Thoracic aorta (tissue), 2 donors: Measurements from ENCODE around the gene TUBE1. TPM values are rescaled to one million over a fixed set of nuclear protein-coding genes. Genes with fewer than 3 reads are reported as not detected.

ENCODE experiments used
- ATAC-seq: fragments of 150-250 bp; one replicate; pipeline ENCODE4 v1.8.0; 2017; ENCODE audit warnings: low read depth; ENCODE audit not compliant: insufficient number of reproducible peaks, low FRiP score
- DNase-seq: peaks from one replicate; pipeline ENCODE4 v3.0.0-alpha.2; 2020; ENCODE audit warnings: low spot score
- H3K27ac ChIP-seq, 2 donors: fragments of 200-600 bp; sonication (generic); 1 replicate in 1 of 2; 2 replicates in 1 of 2; pipeline ENCODE4 v1.5.1; 2016; ENCODE audit warnings: mild to moderate bottlenecking in 2 of 2, moderate library complexity in 2 of 2
- H3K27me3 ChIP-seq: fragments of 200-600 bp; sonication (generic); replicated peaks from 2 replicates; pipeline ENCODE4 v1.6.0; 2016; ENCODE audit warnings: mild to moderate bottlenecking; ENCODE audit not compliant: insufficient read depth
- H3K36me3 ChIP-seq: fragments of 200-600 bp; sonication (generic); one replicate; pipeline ENCODE4 v1.5.1; 2016
- H3K4me1 ChIP-seq, 2 donors: fragments of 200-600 bp; sonication (generic); 1 replicate in 1 of 2; 2 replicates in 1 of 2; pipeline versions ENCODE4 v1.5.1 to v1.6.0; 2016; ENCODE audit warnings: low read depth in 2 of 2, mild to moderate bottlenecking in 1 of 2; ENCODE audit not compliant: control insufficient read depth in 1 of 2
- H3K4me3 ChIP-seq: fragments of 200-600 bp; sonication (generic); 2 replicates; pipeline ENCODE4 v1.5.1; 2016; ENCODE audit warnings: mild to moderate bottlenecking
- H3K9me3 ChIP-seq: fragments of 200-600 bp; sonication (generic); 2 replicates; pipeline ENCODE4 v1.5.1; 2016
- CTCF ChIP-seq: fragments of 200-600 bp; sonication (generic); IDR thresholded peaks from one replicate; pipeline ENCODE4 v1.5.1; 2019; ENCODE audit warnings: antibody characterized with exemption
- total RNA-seq, 2 donors: library from RNA; depleted of rRNA; stranded (reverse); fragments of >200 nt; gene quantifications; one replicate each; pipeline versions ENCODE4 v1.1.0 to v1.2.3, GENCODE V29; 2016

TUBE1 gene
- 10 to 100 TPM; 27.3 to 33.4 TPM for total RNA-seq

- Histone ChIP-seq H3K36me3 (no peaks in the 10 kb centered on the region), H3K27me3 (no peaks in the 10 kb centered on the region), H3K9me3 (no peaks in the 10 kb centered on the region), H3K4me1 (peaks cover 5 to 12% of the 10 kb centered on the region in 2 donors), H3K4me3 (peak within 1 kb of the TSS; percentile 79), H3K27ac (peak within 1 kb of the TSS; percentile 61 to 69)
- TF ChIP-seq CTCF, result peak; percentile 8
- ATAC-seq (peak; percentile 90), DNase-seq (peak; percentile 81)
These were observed at the start of gene TUBE1, which contains the start of gene FAM229B for GRCh38 chr6:112087136-112087911. TSS of gene TUBE1 (minus strand) at chr6:112087482. CDS start at chr6:112087434, 48 bp downstream. TSS of gene FAM229B (plus strand) at chr6:112087591. CDS start at chr6:112099284, 11,693 bp downstream.

- no peaks in the 10 kb centered on the region for H3K27me3 ChIP-seq
- H3K27ac ChIP-seq, result no peak overlapping the region
- no peak for DNase-seq
- H3K4me3 ChIP-seq, result no peak overlapping the region
- H3K4me1 ChIP-seq, result peaks cover 0 to 5% of the 10 kb centered on the region in 2 donors
- peaks cover 6% of the 10 kb centered on the region for H3K36me3 ChIP-seq
- H3K9me3 ChIP-seq, result no peaks in the 10 kb centered on the region
- ATAC-seq, result no peak
- no peak for TF ChIP-seq CTCF
These were observed 43.6 kb upstream of the TUBE1 start for GRCh38 chr6:112130878-112131277.

- no peak for DNase-seq
- no peak overlapping the region for H3K4me3 ChIP-seq
- H3K36me3 ChIP-seq, result peaks cover 6% of the 10 kb centered on the region
- no peak for TF ChIP-seq CTCF
- no peaks in the 10 kb centered on the region for H3K27me3 ChIP-seq
- peaks cover 0 to 5% of the 10 kb centered on the region in 2 donors for H3K4me1 ChIP-seq
- ATAC-seq, result no peak
- H3K27ac ChIP-seq, result no peak overlapping the region
- no peaks in the 10 kb centered on the region for H3K9me3 ChIP-seq
These were observed 40.9 kb upstream of the TUBE1 start for GRCh38 chr6:112128208-112128607.

GRCh38 chr6:112123982-112124381 is 36.7 kb upstream of the TUBE1 start:
- Histone ChIP-seq H3K4me1 (no peaks in the 10 kb centered on the region), H3K27me3 (no peaks in the 10 kb centered on the region), H3K4me3 (no peak overlapping the region), H3K9me3 (no peaks in the 10 kb centered on the region), H3K36me3 (peaks cover 13% of the 10 kb centered on the region), H3K27ac (no peak overlapping the region)
- DNase-seq (no peak), ATAC-seq (no peak)
- TF ChIP-seq CTCF, result no peak

GRCh38 chr6:112122756-112123155 is 35.5 kb upstream of the TUBE1 start:
- H3K9me3 ChIP-seq, result no peaks in the 10 kb centered on the region
- no peaks in the 10 kb centered on the region for H3K4me1 ChIP-seq
- ATAC-seq, result no peak
- H3K36me3 ChIP-seq, result peaks cover 15% of the 10 kb centered on the region
- no peak overlapping the region for H3K4me3 ChIP-seq
- no peak for TF ChIP-seq CTCF
- no peak for DNase-seq
- H3K27me3 ChIP-seq, result no peaks in the 10 kb centered on the region
- H3K27ac ChIP-seq, result no peak overlapping the region
